GM23338 (cell line): ENCODE data around the gene PLEKHA8.

ENCODE experiments used
- CREB1 ChIP-seq: fragments of 250-450 bp; sonication (Bioruptor Pico); IDR thresholded peaks from 2 replicates; pipeline ENCODE4 v1.5.0; 2020; ENCODE audit warnings: low read depth, mild to moderate bottlenecking, moderate library complexity
- EZH2 ChIP-seq: fragments of 200-600 bp; sonication (generic); IDR thresholded peaks from one replicate; pipeline ENCODE4 v1.8.0; 2017; ENCODE audit warnings: antibody characterized with exemption, mild to moderate bottlenecking, low read depth; ENCODE audit not compliant: unreplicated experiment
- JUNB ChIP-seq: IDR thresholded peaks from one replicate; pipeline ENCODE4 v1.6.1; 2016; ENCODE audit warnings: antibody characterized with exemption; ENCODE audit not compliant: unreplicated experiment
- POLR2AphosphoS5 ChIP-seq: IDR thresholded peaks from 2 replicates; pipeline ENCODE4 v1.6.1; 2016; ENCODE audit warnings: antibody characterized with exemption, low read depth
- REST ChIP-seq: IDR thresholded peaks from one replicate; pipeline ENCODE4 v1.6.1; 2018; ENCODE audit warnings: antibody characterized with exemption; ENCODE audit not compliant: unreplicated experiment
- TF ChIP-seq, protein P1 (sequence below), 2 experiments: fragments of 200-600 bp in 1 of 2; sonication (generic) in 1 of 2; conservative IDR thresholded peaks; 2 replicates each; pipeline versions ENCODE4 v1.5.1 to v1.6.1; 2016 to 2017; ENCODE audit warnings: antibody characterized with exemption in 2 of 2, low read depth in 2 of 2, mild to moderate bottlenecking in 2 of 2, moderate library complexity in 1 of 2

DNA sequence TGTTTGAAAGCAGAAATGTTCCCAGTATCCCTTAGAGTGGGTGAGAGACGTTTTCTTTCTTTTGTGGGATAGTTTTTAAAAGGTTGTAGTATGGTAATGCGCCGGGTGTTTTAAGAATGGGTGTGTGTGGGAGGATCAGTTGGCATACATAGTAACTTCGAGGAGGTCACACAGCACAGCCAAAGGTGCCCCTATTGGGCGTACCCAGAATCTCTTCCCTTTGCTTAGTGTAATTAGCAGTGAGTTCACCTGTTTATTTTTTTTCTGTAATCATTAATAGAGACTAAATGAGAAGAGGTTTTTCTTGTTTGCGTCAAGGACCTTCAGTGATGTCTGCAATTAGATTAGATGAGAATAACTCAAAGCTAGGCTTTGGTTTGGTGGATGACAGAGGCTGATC is 1.5 kb downstream of the PLEKHA8 start:
- TF ChIP-seq, protein P1, sequence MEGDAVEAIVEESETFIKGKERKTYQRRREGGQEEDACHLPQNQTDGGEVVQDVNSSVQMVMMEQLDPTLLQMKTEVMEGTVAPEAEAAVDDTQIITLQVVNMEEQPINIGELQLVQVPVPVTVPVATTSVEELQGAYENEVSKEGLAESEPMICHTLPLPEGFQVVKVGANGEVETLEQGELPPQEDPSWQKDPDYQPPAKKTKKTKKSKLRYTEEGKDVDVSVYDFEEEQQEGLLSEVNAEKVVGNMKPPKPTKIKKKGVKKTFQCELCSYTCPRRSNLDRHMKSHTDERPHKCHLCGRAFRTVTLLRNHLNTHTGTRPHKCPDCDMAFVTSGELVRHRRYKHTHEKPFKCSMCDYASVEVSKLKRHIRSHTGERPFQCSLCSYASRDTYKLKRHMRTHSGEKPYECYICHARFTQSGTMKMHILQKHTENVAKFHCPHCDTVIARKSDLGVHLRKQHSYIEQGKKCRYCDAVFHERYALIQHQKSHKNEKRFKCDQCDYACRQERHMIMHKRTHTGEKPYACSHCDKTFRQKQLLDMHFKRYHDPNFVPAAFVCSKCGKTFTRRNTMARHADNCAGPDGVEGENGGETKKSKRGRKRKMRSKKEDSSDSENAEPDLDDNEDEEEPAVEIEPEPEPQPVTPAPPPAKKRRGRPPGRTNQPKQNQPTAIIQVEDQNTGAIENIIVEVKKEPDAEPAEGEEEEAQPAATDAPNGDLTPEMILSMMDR (conservative IDR thresholded peaks at IDR 0.05; ENCODE audit: low read depth in 2 of 2), result peak in 1 of 2 experiments; percentile 19; a peak in 2 of 4 replicates
- TF ChIP-seq CREB1 (CRISPR knock-in tag) (no peak), EZH2 (no peak), JUNB (no peak), REST (no peak), POLR2AphosphoS5 (no peak)
